Endometrium (tissue), 2 donors: Measurements from ENCODE around the gene TBCE.
A peak's percentile ranks its signal among the peaks of the same experiment; 100 is the strongest.
"Not testable (repeated sequence)": the region's sequence is repeated elsewhere in the genome, so short reads cannot be mapped to it uniquely, and the experiment has no call there.

Experiments used
- FAIRE-seq: peaks from 2 replicates; lab custom pipeline; 2012; peaks lifted over from hg19 to GRCh38; lab: Jason Lieb, UNC
- donor health status: control.
- donor health status: control.

Gene TBCE

GRCh38 chr1:235455823-235456222, 88.6 kb downstream of the TBCE start:
- FAIRE-seq, result no peak

- FAIRE-seq, result not testable (repeated sequence)
These were observed 90.6 kb downstream of the TBCE start for GRCh38 chr1:235457856-235458255.

- FAIRE-seq, result no peak
These were observed 93.5 kb downstream of the TBCE start for GRCh38 chr1:235460770-235461169.

DNA sequence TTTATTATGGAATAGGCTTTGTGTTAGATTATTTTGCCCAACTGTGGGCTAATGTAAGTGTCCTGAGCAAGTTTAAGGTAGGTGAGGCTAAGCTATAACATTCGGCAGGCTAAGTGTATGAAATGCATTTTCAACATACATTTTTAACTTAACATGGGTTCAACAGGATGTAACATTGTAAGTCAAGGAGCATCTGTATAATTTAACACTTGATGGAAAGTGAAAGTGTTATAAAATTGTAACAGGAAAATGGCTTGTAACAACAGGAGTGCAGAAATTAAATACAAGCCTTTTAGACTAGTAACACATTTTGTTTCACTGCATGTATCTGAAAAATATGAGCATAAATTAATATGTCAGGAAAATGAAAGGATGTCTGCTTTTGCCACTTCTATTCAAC, 94.7 kb downstream of the TBCE start:
- FAIRE-seq, result no peak

DNA sequence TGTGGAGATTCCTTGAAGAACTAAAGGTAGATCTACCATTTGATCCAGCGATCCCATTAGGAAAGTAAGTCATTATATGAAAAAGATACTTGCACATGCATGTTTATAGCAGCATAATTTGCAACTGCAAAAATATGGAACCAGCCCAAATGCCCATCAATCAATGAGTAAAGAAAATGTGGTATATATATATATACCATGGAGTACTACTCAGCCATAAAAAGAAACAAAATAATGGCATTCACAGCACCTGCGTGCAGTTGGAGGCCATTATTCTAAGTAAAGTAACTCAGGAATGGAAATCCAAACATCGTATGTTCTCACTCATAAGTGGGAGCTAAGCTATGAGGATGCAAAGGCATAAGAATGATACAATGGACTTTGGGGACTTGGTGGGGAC, 95.6 kb downstream of the TBCE start:
- not testable (repeated sequence) for FAIRE-seq

GRCh38 chr1:235465066-235465465, 97.8 kb downstream of the TBCE start:
- no peak for FAIRE-seq

DNA sequence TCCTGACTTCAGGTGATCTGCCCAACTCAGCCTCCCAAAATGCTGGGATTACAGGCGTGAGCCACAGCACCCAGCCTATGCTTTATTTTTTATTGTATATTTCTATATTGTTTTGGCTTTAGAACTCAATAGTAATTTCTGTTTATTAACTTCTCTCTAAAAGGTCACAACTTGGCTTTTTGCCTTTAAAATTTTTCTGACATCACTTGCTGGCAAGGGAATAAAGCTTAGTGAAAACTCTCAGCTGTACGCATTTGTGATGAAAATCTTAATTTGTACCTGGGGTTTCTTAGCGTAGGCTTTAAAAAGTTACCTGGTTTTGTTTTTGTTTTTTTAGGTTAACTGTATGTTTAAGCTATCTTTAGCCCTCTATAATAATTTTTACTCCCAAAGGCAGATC, 100.8 kb downstream of the TBCE start:
- no peak for FAIRE-seq

DNA sequence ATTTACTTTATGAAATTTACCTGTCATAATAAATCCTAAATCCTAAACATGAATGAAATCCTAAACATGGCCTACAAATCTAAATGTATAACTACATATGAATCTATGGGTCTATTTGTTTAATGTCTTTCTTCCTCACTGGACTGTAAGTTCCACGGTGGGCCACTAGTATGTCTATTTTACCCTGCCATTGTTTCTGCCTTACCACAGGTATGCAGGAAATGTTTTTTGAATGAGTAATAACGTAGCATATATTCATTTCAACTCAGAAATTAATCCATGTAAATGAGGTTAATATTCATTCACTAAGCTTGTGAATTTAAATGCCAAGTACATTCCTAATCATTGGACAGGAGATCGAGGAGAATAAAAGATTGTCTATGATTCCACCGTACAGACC, 101.7 kb downstream of the TBCE start:
- no peak for FAIRE-seq

GRCh38 chr1:235469897-235470296, 102.7 kb downstream of the TBCE start:
- not testable (repeated sequence) for FAIRE-seq

- FAIRE-seq, result no peak
These were observed 103.7 kb downstream of the TBCE start for GRCh38 chr1:235470741-235471439.

DNA sequence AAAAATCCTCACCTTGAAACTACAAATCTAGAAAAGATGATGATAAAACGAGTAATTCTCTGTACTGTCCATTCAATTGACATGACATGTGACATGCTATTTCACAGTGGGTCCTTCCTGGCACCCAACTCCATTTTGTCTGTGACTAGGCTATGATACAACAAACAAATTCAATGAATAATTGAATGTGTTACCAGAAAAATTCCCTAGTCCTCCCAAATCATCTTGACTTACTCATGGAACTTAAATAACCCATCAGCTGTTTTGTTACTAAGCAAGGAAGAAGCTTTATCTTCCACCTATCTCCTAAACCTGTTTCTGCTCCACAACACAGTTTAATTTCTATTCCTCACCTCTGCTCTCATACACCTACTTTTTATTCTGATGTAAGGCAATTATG, 106.6 kb downstream of the TBCE start:
- no peak for FAIRE-seq

- FAIRE-seq, result no peak
These were observed 115.9 kb downstream of the TBCE start for GRCh38 chr1:235483090-235483489.

DNA sequence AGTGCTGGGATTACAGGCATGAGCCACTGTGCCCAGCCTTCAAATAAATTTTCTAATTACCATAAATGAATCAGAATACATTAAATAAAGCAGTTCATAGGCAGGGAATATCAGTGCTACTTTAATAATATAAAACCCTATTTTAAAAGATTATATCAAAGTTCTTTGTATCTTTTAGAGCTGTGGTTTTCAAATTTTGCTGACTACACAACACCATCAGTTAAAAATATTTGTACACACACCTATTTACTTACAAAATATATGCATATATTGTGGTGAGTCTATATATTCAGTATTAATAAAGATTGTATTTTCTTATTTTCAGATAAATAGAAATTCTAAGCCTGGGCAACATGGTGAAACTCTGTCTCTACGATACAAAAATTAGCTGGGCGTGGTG, 118.3 kb downstream of the TBCE start:
- no peak for FAIRE-seq

DNA sequence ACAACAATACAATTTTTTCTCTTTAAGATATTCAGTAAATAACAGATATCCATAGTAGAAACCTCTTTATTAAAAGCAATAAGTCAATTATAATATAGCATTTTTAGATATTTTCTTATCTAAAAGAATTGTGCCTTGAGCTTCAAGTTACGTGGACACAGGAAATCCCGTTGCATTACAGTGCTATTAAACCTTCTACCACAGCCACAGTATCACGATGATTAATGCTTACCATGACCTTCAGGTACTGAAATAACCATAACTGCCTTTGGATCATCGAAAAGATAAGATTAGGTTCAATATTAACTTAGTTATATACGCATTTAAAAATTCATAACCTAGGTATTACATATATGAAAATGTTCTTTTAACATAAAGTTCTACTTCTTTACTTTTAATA, 119.1 kb downstream of the TBCE start:
- peak; percentile 43 for FAIRE-seq

- FAIRE-seq, result no peak
These were observed 124.4 kb downstream of the TBCE start for GRCh38 chr1:235491644-235492043.

GRCh38 chr1:235494531-235494930, 127.3 kb downstream of the TBCE start:
- FAIRE-seq, result no peak

- no peak for FAIRE-seq
These were observed 127.8 kb downstream of the TBCE start for GRCh38 chr1:235495030-235495429.

- no peak for FAIRE-seq
These were observed 128.3 kb downstream of the TBCE start for GRCh38 chr1:235495551-235495950.

- FAIRE-seq, result no peak
These were observed 133.8 kb downstream of the TBCE start for GRCh38 chr1:235500971-235501540.
